ENCODE data around the gene RGS3.

The RGS3 gene

GRCh38 chr9:113600871-113601614 lies 137.5 kb downstream of the RGS3 start:
- DNase-seq (ENCODE audit: low spot score), result no peak

- DNase-seq (ENCODE audit: low spot score), result no peak
These were observed 138.1 kb downstream of the RGS3 start for GRCh38 chr9:113601656-113602055.

- DNase-seq (ENCODE audit: low spot score), result peak; percentile 67
These were observed 138.9 kb downstream of the RGS3 start for GRCh38 chr9:113602126-113603047.

GRCh38 chr9:113603048-113603375 lies 139.5 kb downstream of the RGS3 start:
- DNase-seq (ENCODE audit: low spot score), result no peak

- DNase-seq (ENCODE audit: low spot score), result no peak
These were observed 140.2 kb downstream of the RGS3 start for GRCh38 chr9:113603773-113604172.

- no peak for DNase-seq (ENCODE audit: low spot score)
These were observed 140.9 kb downstream of the RGS3 start for GRCh38 chr9:113604393-113604792.

GRCh38 chr9:113606510-113606909 lies 143.0 kb downstream of the RGS3 start:
- DNase-seq (ENCODE audit: low spot score), result no peak

GRCh38 chr9:113608082-113608685 lies 144.7 kb downstream of the RGS3 start:
- no peak for DNase-seq (ENCODE audit: low spot score)

- DNase-seq (ENCODE audit: low spot score), result no peak
These were observed 146.2 kb downstream of the RGS3 start for GRCh38 chr9:113609562-113610318.

- no peak for DNase-seq (ENCODE audit: low spot score)
These were observed 148.1 kb downstream of the RGS3 start for GRCh38 chr9:113611461-113612215.

- DNase-seq (ENCODE audit: low spot score), result no peak
These were observed 148.8 kb downstream of the RGS3 start for GRCh38 chr9:113612216-113612747.

GRCh38 chr9:113612828-113613227 lies 149.3 kb downstream of the RGS3 start:
- DNase-seq (ENCODE audit: low spot score), result no peak

GRCh38 chr9:113613815-113614413 lies 150.4 kb downstream of the RGS3 start:
- DNase-seq (ENCODE audit: low spot score), result no peak

GRCh38 chr9:113614843-113615648 lies 151.5 kb downstream of the RGS3 start:
- no peak for DNase-seq (ENCODE audit: low spot score)

GRCh38 chr9:113616116-113616515 lies 152.6 kb downstream of the RGS3 start:
- DNase-seq (ENCODE audit: low spot score), result no peak

GRCh38 chr9:113616621-113617496 lies 153.3 kb downstream of the RGS3 start:
- no peak for DNase-seq (ENCODE audit: low spot score)

GRCh38 chr9:113617550-113617949 lies 154.0 kb downstream of the RGS3 start:
- peak; percentile 62 for DNase-seq (ENCODE audit: low spot score)

GRCh38 chr9:113618836-113619490 lies 155.4 kb downstream of the RGS3 start:
- DNase-seq (ENCODE audit: low spot score), result no peak
